ENCODE measurements around the gene CPEB3. TPM values are rescaled to one million over a fixed set of nuclear protein-coding genes. Genes with fewer than 3 reads are reported as not detected.

Gene CPEB3
- total and polyA plus RNA-seq, 2 donors (not counting 3 experiments of a cell fraction or from before 2014, with no cell fraction given) = 0.80 to 2.2 TPM

DNA sequence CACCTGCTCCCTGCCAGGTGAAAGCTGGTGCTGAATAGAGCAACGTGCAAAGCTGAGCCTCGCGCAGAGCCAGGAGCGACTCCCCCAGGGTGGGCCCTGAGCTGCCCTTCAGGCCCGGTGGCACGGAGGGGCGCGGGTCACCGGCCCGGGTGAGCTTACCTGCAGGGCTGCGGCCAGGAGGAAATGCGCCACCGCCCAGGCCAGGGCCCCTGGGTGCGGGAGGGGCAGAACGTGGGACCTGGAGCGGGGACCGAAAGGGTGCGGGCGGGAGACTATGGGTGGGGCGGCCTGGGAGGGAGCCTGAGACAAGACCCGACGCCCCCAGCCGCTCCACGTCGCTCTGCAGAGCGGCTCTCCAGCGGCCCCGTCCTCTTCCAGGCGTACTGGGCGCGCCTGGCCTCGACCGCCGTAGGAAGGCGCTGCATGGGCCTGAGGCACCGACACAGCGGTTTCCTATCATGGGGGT, 245.2 kb downstream of the CPEB3 start:
- H4K20me1 ChIP-seq (replicated peaks; ENCODE audit: control insufficient read depth, extremely low read depth, insufficient read depth, low read length) = no peaks in the 10 kb centered on the region
- H3K79me2 ChIP-seq (ENCODE audit: control insufficient read depth, insufficient read depth, low read length) = no peaks in the 10 kb centered on the region
- DNase-seq (ENCODE audit: low read depth, low spot score) = no peak
- H3K9ac ChIP-seq (replicated peaks; ENCODE audit: extremely low read depth, insufficient read depth, low read length) = no peak overlapping the region
- intact Hi-C loops (cut with micrococcal nuclease) = no loop called here
- no peaks in the 10 kb centered on the region for H3K27me3 ChIP-seq (ENCODE audit: control insufficient read depth in 2 of 2, insufficient read depth in 2 of 2, low read length in 2 of 2)
- no peak for FAIRE-seq
- H3K9me1 ChIP-seq (replicated peaks; ENCODE audit: control insufficient read depth, extremely low read depth, insufficient read depth, low read length) = no peaks in the 10 kb centered on the region
- TF ChIP-seq GATA2 (IDR thresholded peaks at IDR 0.05; ENCODE audit: insufficient read depth, insufficient read length, low read depth, low read length) = no peak
- H2AFZ ChIP-seq (ENCODE audit: low read depth, low read length) = no peak overlapping the region
- POLR2A ChIA-PET = no interaction called here
- H3K9me3 ChIP-seq (replicated peaks; ENCODE audit: control insufficient read depth, insufficient read depth, low read length) = no peaks in the 10 kb centered on the region
- H3K4me3 ChIP-seq (replicated peaks in 1 of 3; ENCODE audit: insufficient read depth in 1 of 3, low read depth in 1 of 3, low read length in 3 of 3) = no peak overlapping the region
- CTCF ChIA-PET = no interaction called here
- H3K36me3 ChIP-seq (ENCODE audit: control insufficient read depth in 2 of 2, extremely low read depth in 1 of 2, insufficient read depth in 2 of 2, low read length in 2 of 2) = no peaks in the 10 kb centered on the region
- H3K4me1 ChIP-seq (ENCODE audit: control insufficient read depth, extremely low read depth, insufficient read depth, low read length) = no peaks in the 10 kb centered on the region
- H3K27ac ChIP-seq (ENCODE audit: insufficient read depth, low read depth, low read length) = no peak overlapping the region
- dilution Hi-C loops (cut with MboI; ENCODE audit: extremely low pct_ligation_motif_present, low sequenced_read_pairs) = no loop called here
- H3K4me2 ChIP-seq (ENCODE audit: insufficient read depth, low read length) = no peak overlapping the region
- BruUV-seq (replicated peaks) = no TSS peak

DNA sequence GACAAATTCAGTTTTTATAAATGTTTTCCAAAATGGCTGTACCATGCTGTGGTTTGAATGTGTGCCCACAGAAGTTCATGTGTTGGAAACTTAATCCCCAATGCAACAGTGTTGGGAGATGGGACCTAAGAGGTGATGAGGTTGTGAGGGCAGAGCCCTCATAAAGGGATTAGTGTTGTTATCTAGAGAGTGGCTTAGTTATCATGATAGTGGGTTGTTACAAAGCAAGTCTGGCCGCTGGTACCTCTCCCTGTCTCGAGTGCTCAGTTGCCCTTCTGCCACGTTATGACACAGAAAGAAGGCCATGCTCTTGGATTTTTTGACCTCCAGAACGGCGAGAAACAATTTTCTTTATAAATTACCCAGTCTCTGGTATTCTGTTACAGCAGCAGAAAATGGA, 248.3 kb downstream of the CPEB3 start:
- dilution Hi-C loops (cut with MboI; ENCODE audit: extremely low pct_ligation_motif_present, low sequenced_read_pairs) = no loop called here

More for the DNA sequence above, 248.3 kb downstream of the CPEB3 start:
- ChIA-PET CTCF (no interaction called here), POLR2A (no interaction called here)
- Histone ChIP-seq H3K79me2 (ENCODE audit: control insufficient read depth, insufficient read depth, low read length) (no peaks in the 10 kb centered on the region), H3K4me1 (ENCODE audit: control insufficient read depth, extremely low read depth, insufficient read depth, low read length) (no peaks in the 10 kb centered on the region), H3K27me3 (ENCODE audit: control insufficient read depth in 2 of 2, insufficient read depth in 2 of 2, low read length in 2 of 2) (no peaks in the 10 kb centered on the region), H3K27ac (ENCODE audit: insufficient read depth, low read depth, low read length) (no peak overlapping the region), H3K9me1 (replicated peaks; ENCODE audit: control insufficient read depth, extremely low read depth, insufficient read depth, low read length) (no peaks in the 10 kb centered on the region), H3K4me3 (replicated peaks in 1 of 3; ENCODE audit: insufficient read depth in 1 of 3, low read depth in 1 of 3, low read length in 3 of 3) (no peak overlapping the region), H3K9me3 (replicated peaks; ENCODE audit: control insufficient read depth, insufficient read depth, low read length) (no peaks in the 10 kb centered on the region), H4K20me1 (replicated peaks; ENCODE audit: control insufficient read depth, extremely low read depth, insufficient read depth, low read length) (no peaks in the 10 kb centered on the region), H3K9ac (replicated peaks; ENCODE audit: extremely low read depth, insufficient read depth, low read length) (no peak overlapping the region), H3K4me2 (ENCODE audit: insufficient read depth, low read length) (no peak overlapping the region), H2AFZ (ENCODE audit: low read depth, low read length) (no peak overlapping the region), H3K36me3 (ENCODE audit: control insufficient read depth in 2 of 2, extremely low read depth in 1 of 2, insufficient read depth in 2 of 2, low read length in 2 of 2) (no peaks in the 10 kb centered on the region)
- intact Hi-C loops (cut with micrococcal nuclease) = no loop called here
- no peak for DNase-seq (ENCODE audit: low read depth, low spot score)
- TF ChIP-seq JUN (IDR thresholded peaks at IDR 0.05; ENCODE audit: borderline replicate concordance, insufficient read depth, insufficient read length, low read depth) (no peak), FOS (IDR thresholded peaks at IDR 0.05; ENCODE audit: borderline replicate concordance, insufficient read depth, low read length) (no peak), POLR2AphosphoS5 (IDR thresholded peaks at IDR 0.05; ENCODE audit: insufficient read depth, low read depth, low read length) (no peak), MYC (IDR thresholded peaks at IDR 0.05; ENCODE audit: low read depth, low read length) (no peak), EZH2 (IDR thresholded peaks at IDR 0.05; ENCODE audit: borderline replicate concordance, low read depth, low read length, severe bottlenecking) (no peak), POLR2A (IDR thresholded peaks at IDR 0.05; ENCODE audit: low read depth, low read length) (no peak), GATA2 (IDR thresholded peaks at IDR 0.05; ENCODE audit: insufficient read depth, insufficient read length, low read depth, low read length) (no peak)
- TF ChIP-seq, protein P1, sequence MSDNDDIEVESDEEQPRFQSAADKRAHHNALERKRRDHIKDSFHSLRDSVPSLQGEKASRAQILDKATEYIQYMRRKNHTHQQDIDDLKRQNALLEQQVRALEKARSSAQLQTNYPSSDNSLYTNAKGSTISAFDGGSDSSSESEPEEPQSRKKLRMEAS (IDR thresholded peaks at IDR 0.05; ENCODE audit: insufficient read depth, insufficient read length) = no peak
- TF ChIP-seq, protein P2, sequence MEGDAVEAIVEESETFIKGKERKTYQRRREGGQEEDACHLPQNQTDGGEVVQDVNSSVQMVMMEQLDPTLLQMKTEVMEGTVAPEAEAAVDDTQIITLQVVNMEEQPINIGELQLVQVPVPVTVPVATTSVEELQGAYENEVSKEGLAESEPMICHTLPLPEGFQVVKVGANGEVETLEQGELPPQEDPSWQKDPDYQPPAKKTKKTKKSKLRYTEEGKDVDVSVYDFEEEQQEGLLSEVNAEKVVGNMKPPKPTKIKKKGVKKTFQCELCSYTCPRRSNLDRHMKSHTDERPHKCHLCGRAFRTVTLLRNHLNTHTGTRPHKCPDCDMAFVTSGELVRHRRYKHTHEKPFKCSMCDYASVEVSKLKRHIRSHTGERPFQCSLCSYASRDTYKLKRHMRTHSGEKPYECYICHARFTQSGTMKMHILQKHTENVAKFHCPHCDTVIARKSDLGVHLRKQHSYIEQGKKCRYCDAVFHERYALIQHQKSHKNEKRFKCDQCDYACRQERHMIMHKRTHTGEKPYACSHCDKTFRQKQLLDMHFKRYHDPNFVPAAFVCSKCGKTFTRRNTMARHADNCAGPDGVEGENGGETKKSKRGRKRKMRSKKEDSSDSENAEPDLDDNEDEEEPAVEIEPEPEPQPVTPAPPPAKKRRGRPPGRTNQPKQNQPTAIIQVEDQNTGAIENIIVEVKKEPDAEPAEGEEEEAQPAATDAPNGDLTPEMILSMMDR (IDR thresholded peaks at IDR 0.05; ENCODE audit: extremely low read depth in 1 of 2, insufficient read depth in 1 of 2, low read depth in 1 of 2, low read length in 2 of 2) = no peak
- no TSS peak for BruUV-seq (replicated peaks)
- no peak for FAIRE-seq

Measured in endothelial cell of umbilical vein (primary cell).